Gastroesophageal sphincter (tissue), 4 donors: ENCODE results near the gene NDRG3. TPM values are rescaled to one million over a fixed set of nuclear protein-coding genes. Genes with fewer than 3 reads are reported as not detected.

Source experiments
- ATAC-seq: fragments of 150-250 bp; one replicate; pipeline ENCODE4 v1.9.1; 2016; ENCODE audit warnings: mild to moderate bottlenecking, moderate library complexity
- H3K27ac ChIP-seq, 4 donors: fragments of 200-600 bp; sonication (generic) in 3 of 4; 1 replicate in 3 of 4; 2 replicates in 1 of 4; pipeline ENCODE4 v1.5.1; 2016 to 2019
- H3K27me3 ChIP-seq: fragments of 200-600 bp; sonication (generic); one replicate; pipeline ENCODE4 v1.5.1; 2019
- H3K36me3 ChIP-seq, 2 donors: fragments of 200-600 bp; sonication (generic); one replicate each; pipeline ENCODE4 v1.5.1; 2019; ENCODE audit warnings: control low read depth in 1 of 2
- H3K4me1 ChIP-seq, 3 donors: fragments of 200-600 bp; sonication (generic); 1 replicate in 2 of 3; 2 replicates in 1 of 3; pipeline ENCODE4 v1.5.1; 2016 to 2019; ENCODE audit warnings: control low read depth in 2 of 3
- H3K4me3 ChIP-seq, 2 donors: fragments of 200-600 bp; sonication (generic); one replicate each; pipeline ENCODE4 v1.5.1; 2019; ENCODE audit warnings: mild to moderate bottlenecking in 1 of 2, moderate library complexity in 1 of 2
- H3K9me3 ChIP-seq, 3 donors: fragments of 200-600 bp; sonication (generic); one replicate each; pipeline ENCODE4 v1.5.1; 2017 to 2019; ENCODE audit warnings: control low read depth in 2 of 3
- CTCF ChIP-seq, 4 experiments: fragments of 200-600 bp in 2 of 4; fragments of 450-650 bp in 2 of 4; sonication (generic) in 1 of 4; IDR thresholded peaks; one replicate each; pipeline ENCODE4 v1.5.1; 2017 to 2019; ENCODE audit warnings: antibody characterized with exemption in 4 of 4, mild to moderate bottlenecking in 2 of 4, moderate library complexity in 2 of 4
- EP300 ChIP-seq: sonication (generic); formaldehyde crosslinking; IDR thresholded peaks from one replicate; pipeline ENCODE4 v1.6.1; 2017; ENCODE audit warnings: antibody characterized with exemption, mild to moderate bottlenecking
- POLR2A ChIP-seq, 2 donors: fragments of 450-650 bp; IDR thresholded peaks; one replicate each; pipeline ENCODE4 v1.6.1; 2017; ENCODE audit warnings: antibody characterized with exemption in 2 of 2, mild to moderate bottlenecking in 2 of 2, moderate library complexity in 1 of 2
- POLR2AphosphoS5 ChIP-seq: sonication (generic); formaldehyde crosslinking; IDR thresholded peaks from one replicate; pipeline ENCODE4 v1.6.1; 2017; ENCODE audit warnings: antibody characterized with exemption
- WGBS, 2 donors: methylation state at CpG; one replicate each; pipeline ENCODE4 v1.1.5; 2018; ENCODE audit warnings: low coverage in 1 of 2; 5-methylcytosine and 5-hydroxymethylcytosine counted together
- total RNA-seq, 4 donors: library from RNA; depleted of rRNA; stranded (reverse); fragments of >200 nt; gene quantifications; one replicate each; pipeline ENCODE4 v1.1.0, GENCODE V29; 2016

NDRG3 gene
- total RNA-seq, 4 donors from 2014 or later: 13.3 to 37.1 (median 26.0) TPM

GRCh38 chr20:36732456-36732855, 13.4 kb downstream of the NDRG3 start:
- TF ChIP-seq POLR2AphosphoS5 (no peak), EP300 (no peak), POLR2A (IDR thresholded peaks at IDR 0.05) (no peak), CTCF (IDR thresholded peaks at IDR 0.05) (no peak)

GRCh38 chr20:36728986-36729385, 16.9 kb downstream of the NDRG3 start:
- 47 to 67% methylated on average over 2 of the region's 3 CpGs for WGBS, 2 donors
- no peaks in the 10 kb centered on the region for H3K27me3 ChIP-seq
- H3K9me3 ChIP-seq: no peaks in the 10 kb centered on the region
- ATAC-seq: no peak
- no peaks in the 10 kb centered on the region for H3K4me1 ChIP-seq
- H3K27ac ChIP-seq: no peak overlapping the region
- H3K4me3 ChIP-seq: no peak overlapping the region
- no peaks in the 10 kb centered on the region for H3K36me3 ChIP-seq
- TF ChIP-seq CTCF (IDR thresholded peaks at IDR 0.05) (no peak), EP300 (no peak), POLR2AphosphoS5 (no peak), POLR2A (IDR thresholded peaks at IDR 0.05) (no peak)

More at GRCh38 chr20:36732456-36732855, 13.4 kb downstream of the NDRG3 start:
- ATAC-seq: no peak
- Histone ChIP-seq H3K27me3 (no peaks in the 10 kb centered on the region), H3K4me1 (peaks cover 0 to 10% (median 0%) of the 10 kb centered on the region in 3 donors), H3K36me3 (no peaks in the 10 kb centered on the region), H3K9me3 (no peaks in the 10 kb centered on the region), H3K4me3 (no peak overlapping the region), H3K27ac (peak overlapping the region in 1 of 4 donors; percentile 6)
- no CpG with 5 or more reads among the region's 1 CpG for WGBS, 2 donors

GRCh38 chr20:36726168-36726567, 19.7 kb downstream of the NDRG3 start:
- H3K4me1 ChIP-seq: no peaks in the 10 kb centered on the region
- no peak for ATAC-seq
- WGBS, 2 donors: 92 to 95% methylated on average over 3 of the region's 3 CpGs
- no peaks in the 10 kb centered on the region for H3K9me3 ChIP-seq
- H3K36me3 ChIP-seq: peaks cover 0 to 4% of the 10 kb centered on the region in 2 donors
- no peaks in the 10 kb centered on the region for H3K27me3 ChIP-seq
- TF ChIP-seq CTCF (IDR thresholded peaks at IDR 0.05): no peak
- no peak for TF ChIP-seq POLR2AphosphoS5
- no peak for TF ChIP-seq EP300
- no peak for TF ChIP-seq POLR2A (IDR thresholded peaks at IDR 0.05)
- no peak overlapping the region for H3K27ac ChIP-seq
- H3K4me3 ChIP-seq: no peak overlapping the region

- H3K27ac ChIP-seq: no peak overlapping the region
- no peaks in the 10 kb centered on the region for H3K9me3 ChIP-seq
- ATAC-seq: no peak
- H3K4me3 ChIP-seq: no peak overlapping the region
- H3K36me3 ChIP-seq: peaks cover 0 to 33% of the 10 kb centered on the region in 2 donors
- H3K27me3 ChIP-seq: no peaks in the 10 kb centered on the region
- 94% methylated on average over 3 of the region's 3 CpGs; no CpG with 5 or more reads in 1 of the 2 donors for WGBS, 2 donors
- TF ChIP-seq EP300 (no peak), POLR2AphosphoS5 (no peak), CTCF (IDR thresholded peaks at IDR 0.05) (no peak)
- H3K4me1 ChIP-seq: no peaks in the 10 kb centered on the region
These were observed 25.4 kb downstream of the NDRG3 start for GRCh38 chr20:36720510-36720909.

- Histone ChIP-seq H3K27ac (no peak overlapping the region), H3K4me3 (no peak overlapping the region), H3K36me3 (peaks cover 0 to 33% of the 10 kb centered on the region in 2 donors), H3K9me3 (no peaks in the 10 kb centered on the region), H3K27me3 (no peaks in the 10 kb centered on the region), H3K4me1 (no peaks in the 10 kb centered on the region)
- TF ChIP-seq CTCF (IDR thresholded peaks at IDR 0.05) (peak in 2 of 4 experiments; percentile 14 to 30), POLR2AphosphoS5 (no peak)
- 83 to 100% methylated on average over 1 of the region's 2 CpGs for WGBS, 2 donors
- no peak for ATAC-seq
These were observed 28.2 kb downstream of the NDRG3 start for GRCh38 chr20:36717657-36718056.
